Measurements from ENCODE around the gene SUSD4. TPM values are rescaled to one million over a fixed set of nuclear protein-coding genes. Genes with fewer than 3 reads are reported as not detected.

SUSD4 gene
- total RNA-seq, 2 experiments from 2014 or later: 13.0 to 13.8 TPM

DNA sequence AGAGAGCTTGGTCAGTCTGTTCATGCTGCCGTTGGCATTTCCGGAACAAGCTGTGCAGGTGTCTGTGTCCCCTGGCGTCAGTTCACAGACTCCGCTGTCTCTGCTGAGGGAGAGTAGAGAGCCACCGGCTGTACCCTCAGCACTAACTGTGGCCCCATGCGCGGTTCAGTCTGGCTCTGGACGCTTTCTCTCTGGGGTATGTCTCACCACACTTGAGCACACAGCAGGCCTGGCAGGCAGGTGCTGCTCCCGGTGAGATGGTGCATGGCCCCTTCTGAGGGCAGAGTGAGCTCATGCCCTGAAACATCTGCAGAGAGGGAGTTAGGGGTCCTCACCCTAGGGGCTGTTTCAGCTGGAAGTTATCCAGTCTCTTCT, 161.0 kb downstream of the SUSD4 start:
- CTCF ChIA-PET: no interaction called here
- H3K4me3 Mint-ChIP-seq: no peak overlapping the region
- Histone ChIP-seq H3K4me3 (ENCODE audit: low read length) (no peak overlapping the region), H3K36me3 (ENCODE audit: insufficient read depth, low read length) (no peaks in the 10 kb centered on the region), H3K27me3 (ENCODE audit: control insufficient read depth in 1 of 2, insufficient read depth in 2 of 2, low read length in 2 of 2) (no peaks in the 10 kb centered on the region), H3K27ac (ENCODE audit: low read depth in 1 of 2, low read length in 2 of 2) (no peak overlapping the region), H3K4me1 (ENCODE audit: insufficient read depth, low read length) (peaks cover 7% of the 10 kb centered on the region), H3K9me3 (ENCODE audit: control insufficient read depth in 1 of 2, insufficient read depth in 1 of 2, low read length in 2 of 2) (no peaks in the 10 kb centered on the region)
- POLR2A ChIA-PET: no interaction called here
- DNase-seq: no peak
- no peaks in the 10 kb centered on the region for H3K27me3 Mint-ChIP-seq
- TF ChIP-seq, protein P1, sequence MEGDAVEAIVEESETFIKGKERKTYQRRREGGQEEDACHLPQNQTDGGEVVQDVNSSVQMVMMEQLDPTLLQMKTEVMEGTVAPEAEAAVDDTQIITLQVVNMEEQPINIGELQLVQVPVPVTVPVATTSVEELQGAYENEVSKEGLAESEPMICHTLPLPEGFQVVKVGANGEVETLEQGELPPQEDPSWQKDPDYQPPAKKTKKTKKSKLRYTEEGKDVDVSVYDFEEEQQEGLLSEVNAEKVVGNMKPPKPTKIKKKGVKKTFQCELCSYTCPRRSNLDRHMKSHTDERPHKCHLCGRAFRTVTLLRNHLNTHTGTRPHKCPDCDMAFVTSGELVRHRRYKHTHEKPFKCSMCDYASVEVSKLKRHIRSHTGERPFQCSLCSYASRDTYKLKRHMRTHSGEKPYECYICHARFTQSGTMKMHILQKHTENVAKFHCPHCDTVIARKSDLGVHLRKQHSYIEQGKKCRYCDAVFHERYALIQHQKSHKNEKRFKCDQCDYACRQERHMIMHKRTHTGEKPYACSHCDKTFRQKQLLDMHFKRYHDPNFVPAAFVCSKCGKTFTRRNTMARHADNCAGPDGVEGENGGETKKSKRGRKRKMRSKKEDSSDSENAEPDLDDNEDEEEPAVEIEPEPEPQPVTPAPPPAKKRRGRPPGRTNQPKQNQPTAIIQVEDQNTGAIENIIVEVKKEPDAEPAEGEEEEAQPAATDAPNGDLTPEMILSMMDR (IDR thresholded peaks at IDR 0.05): no peak
- no peak overlapping the region for H3K27ac Mint-ChIP-seq
- no peak for ATAC-seq (ENCODE audit: poor library complexity)
- H3K9me3 Mint-ChIP-seq: no peaks in the 10 kb centered on the region
- peaks cover 19% of the 10 kb centered on the region for H3K4me1 Mint-ChIP-seq (ENCODE audit: low read depth)
- intact Hi-C loops (cut with DNase I, micrococcal nuclease): no loop called here
- H3K36me3 Mint-ChIP-seq (ENCODE audit: low read depth): no peaks in the 10 kb centered on the region

DNA sequence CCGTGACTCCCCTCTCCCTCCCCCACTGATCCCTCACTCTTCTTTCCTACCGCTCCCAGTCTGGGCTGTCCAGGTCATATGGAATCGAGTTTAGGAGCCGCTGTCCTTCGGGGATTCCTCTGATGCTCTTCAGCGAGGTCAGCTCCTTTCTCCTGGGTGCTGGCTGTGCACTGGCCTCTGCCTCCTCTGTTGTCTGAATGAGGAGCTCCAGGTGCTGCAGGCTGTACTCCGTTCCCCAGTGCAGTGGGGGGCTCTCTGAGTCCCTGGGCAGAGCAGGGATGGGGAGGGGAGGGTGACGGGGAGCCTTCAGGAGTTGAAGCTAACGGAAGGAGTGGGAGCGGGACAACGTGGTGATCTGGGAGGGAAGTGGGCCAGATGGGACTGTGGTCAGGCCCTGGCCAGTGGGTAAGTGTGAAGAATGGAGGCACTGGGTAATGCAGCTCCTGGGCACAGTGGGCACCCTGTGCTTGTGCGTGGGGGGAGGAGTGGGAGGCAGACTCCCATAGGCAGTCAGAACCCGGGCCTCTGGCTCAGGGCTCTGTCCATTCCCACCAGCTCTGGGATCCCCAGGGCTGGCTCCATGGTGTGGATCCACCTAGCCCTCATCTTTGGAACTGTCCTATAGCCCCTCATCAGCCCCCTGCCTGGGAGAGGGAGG, 161.5 kb downstream of the SUSD4 start:
- TF ChIP-seq, protein P1 (IDR thresholded peaks at IDR 0.05): no peak
- Mint-ChIP-seq H3K36me3 (ENCODE audit: low read depth) (no peaks in the 10 kb centered on the region), H3K4me1 (ENCODE audit: low read depth) (peaks cover 19% of the 10 kb centered on the region), H3K9me3 (no peaks in the 10 kb centered on the region), H3K4me3 (no peak overlapping the region), H3K27ac (no peak overlapping the region), H3K27me3 (no peaks in the 10 kb centered on the region)
- H3K4me3 ChIP-seq (ENCODE audit: low read length): no peak overlapping the region
- H3K36me3 ChIP-seq (ENCODE audit: insufficient read depth, low read length): no peaks in the 10 kb centered on the region
- intact Hi-C loops (cut with DNase I, micrococcal nuclease): no loop called here
- ATAC-seq (ENCODE audit: poor library complexity) (no peak), DNase-seq (no peak)
- ChIA-PET CTCF (no interaction called here), POLR2A (no interaction called here)
- H3K27me3 ChIP-seq (ENCODE audit: control insufficient read depth in 1 of 2, insufficient read depth in 2 of 2, low read length in 2 of 2): no peaks in the 10 kb centered on the region
- peaks cover 7% of the 10 kb centered on the region for H3K4me1 ChIP-seq (ENCODE audit: insufficient read depth, low read length)
- no peak overlapping the region for H3K27ac ChIP-seq (ENCODE audit: low read depth in 1 of 2, low read length in 2 of 2)
- no peaks in the 10 kb centered on the region for H3K9me3 ChIP-seq (ENCODE audit: control insufficient read depth in 1 of 2, insufficient read depth in 1 of 2, low read length in 2 of 2)

DNA sequence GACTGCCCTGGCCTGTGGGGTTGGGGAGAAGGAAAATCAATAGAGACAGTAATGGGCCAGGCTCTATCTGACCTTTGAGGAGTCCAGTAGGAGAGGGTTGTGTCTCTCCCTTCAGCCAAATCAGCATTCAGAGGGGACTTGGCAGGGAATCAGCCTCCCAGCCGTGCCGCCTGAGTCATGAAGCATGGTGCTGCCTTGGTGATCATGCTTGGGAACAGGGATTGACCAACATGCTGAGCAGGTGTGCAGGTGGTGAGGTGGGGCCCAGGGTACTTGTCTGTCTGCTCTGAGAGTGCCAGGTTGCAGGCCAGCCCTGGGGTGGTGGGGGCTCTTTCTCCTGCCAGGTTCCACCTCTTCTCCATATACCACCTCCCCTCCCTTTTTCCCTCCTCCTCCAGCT, 162.0 kb downstream of the SUSD4 start:
- Mint-ChIP-seq H3K27me3 (no peaks in the 10 kb centered on the region), H3K36me3 (ENCODE audit: low read depth) (no peaks in the 10 kb centered on the region), H3K9me3 (no peaks in the 10 kb centered on the region), H3K4me1 (ENCODE audit: low read depth) (peaks cover 19% of the 10 kb centered on the region), H3K27ac (no peak overlapping the region), H3K4me3 (no peak overlapping the region)
- ChIA-PET CTCF (no interaction called here), POLR2A (no interaction called here)
- ATAC-seq (ENCODE audit: poor library complexity) (no peak), DNase-seq (no peak)
- no peaks in the 10 kb centered on the region for H3K27me3 ChIP-seq (ENCODE audit: control insufficient read depth in 1 of 2, insufficient read depth in 2 of 2, low read length in 2 of 2)
- TF ChIP-seq, protein P1 (IDR thresholded peaks at IDR 0.05): no peak
- no peaks in the 10 kb centered on the region for H3K9me3 ChIP-seq (ENCODE audit: control insufficient read depth in 1 of 2, insufficient read depth in 1 of 2, low read length in 2 of 2)
- no peak overlapping the region for H3K4me3 ChIP-seq (ENCODE audit: low read length)
- H3K36me3 ChIP-seq (ENCODE audit: insufficient read depth, low read length): no peaks in the 10 kb centered on the region
- no peak overlapping the region for H3K27ac ChIP-seq (ENCODE audit: low read depth in 1 of 2, low read length in 2 of 2)
- intact Hi-C loops (cut with DNase I, micrococcal nuclease): no loop called here
- peaks cover 7% of the 10 kb centered on the region for H3K4me1 ChIP-seq (ENCODE audit: insufficient read depth, low read length)
